HG02970 (cell line): ENCODE results near the gene LIAS.
"Not testable (repeated sequence)": the region's sequence is repeated elsewhere in the genome, so short reads cannot be mapped to it uniquely, and the experiment has no call there.

ENCODE experiments used
- ATAC-seq: cut with Tn5 transposase; IDR thresholded peaks from one replicate; pipeline ENCODE4 v1.9.1; 2021; ENCODE audit warnings: mild to moderate bottlenecking, moderate library complexity, moderate number of reproducible peaks; ENCODE audit not compliant: unreplicated experiment, low FRiP score

The LIAS gene

DNA sequence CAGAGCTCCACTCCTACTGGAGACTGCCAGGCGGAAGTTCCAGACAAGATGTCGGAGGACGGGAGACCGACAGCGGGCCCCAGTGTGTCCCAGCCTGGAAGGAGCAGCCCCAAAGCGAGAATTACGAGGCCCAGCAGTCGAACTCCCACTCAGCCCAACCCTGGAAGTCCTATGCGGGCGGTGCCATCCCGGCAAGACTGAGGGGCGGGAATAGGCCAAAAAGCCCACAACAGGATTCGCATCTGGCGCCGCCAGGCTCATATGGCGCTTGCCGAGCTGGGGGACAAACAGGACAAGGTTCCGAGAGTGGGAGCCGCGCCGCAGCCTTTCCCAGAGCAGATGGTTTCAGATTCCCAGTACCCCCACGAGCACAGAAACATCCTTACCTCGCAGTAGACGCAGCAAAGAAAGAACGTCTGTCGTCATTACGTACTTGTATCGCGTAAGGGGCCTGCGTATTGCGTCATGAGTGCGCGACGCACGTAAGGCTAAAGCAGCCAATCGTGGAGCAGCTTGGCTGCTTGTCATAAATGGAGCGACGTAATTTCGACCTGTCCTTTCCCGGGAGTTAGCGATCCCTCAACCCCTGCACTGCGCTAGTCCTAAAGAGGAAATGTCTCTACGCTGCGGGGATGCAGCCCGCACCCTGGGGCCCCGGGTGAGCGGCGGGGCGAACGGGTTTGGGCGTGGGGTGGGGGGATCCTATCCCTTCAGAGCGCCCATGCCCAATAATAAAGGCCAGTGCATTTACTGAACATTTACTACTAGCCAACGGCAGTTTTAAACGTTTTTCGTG, at the start of gene LIAS, which contains the start of gene RPL9:
LIAS (plus strand) TSS at position 552 of the 796 bp plus-strand sequence; CDS start at position 614, 62 bp downstream.
RPL9 (minus strand) TSS at position 418 of the 796 bp plus-strand sequence. CDS start 483 bp downstream, outside the sequence.
- ATAC-seq, result peak; percentile 86

DNA sequence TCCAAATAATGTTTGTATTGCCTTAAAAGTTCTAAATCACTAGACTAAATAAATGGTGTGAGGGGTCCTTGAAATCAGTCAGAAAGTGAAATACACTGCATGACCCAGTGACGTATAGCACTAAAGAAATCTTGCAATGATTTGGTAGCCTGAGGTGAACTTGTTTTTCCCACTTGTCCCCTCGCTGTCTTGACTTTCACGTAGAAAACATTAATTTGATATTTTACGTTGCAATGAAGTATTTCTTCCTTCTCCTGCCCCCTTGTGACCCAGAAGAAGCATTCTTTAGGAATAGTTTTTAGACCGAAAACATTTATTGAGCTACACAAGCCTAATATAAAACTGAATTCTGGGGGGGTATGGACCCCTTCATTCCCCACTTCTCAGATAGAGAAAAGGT, 48.4 kb upstream of the LIAS start:
- no peak for ATAC-seq

DNA sequence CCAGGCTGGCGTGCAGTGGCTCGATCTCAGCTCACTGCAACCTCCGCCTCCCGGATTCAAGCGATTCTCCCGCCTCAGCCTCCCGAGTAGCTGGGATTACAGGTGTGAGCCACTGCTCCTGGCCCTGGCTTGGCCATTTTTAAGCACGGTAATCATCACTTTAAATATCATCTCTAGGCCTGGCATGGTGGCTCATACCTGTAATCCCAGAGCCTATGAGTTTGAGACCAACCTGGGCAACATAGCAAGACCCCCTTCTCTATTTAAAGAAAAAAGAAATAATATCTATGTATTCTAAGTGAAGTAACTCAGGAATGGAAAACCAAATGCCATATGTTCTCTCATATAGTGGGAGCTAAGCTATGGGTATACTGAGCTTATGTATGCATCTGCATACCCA, 47.3 kb upstream of the LIAS start:
- not testable (repeated sequence) for ATAC-seq

DNA sequence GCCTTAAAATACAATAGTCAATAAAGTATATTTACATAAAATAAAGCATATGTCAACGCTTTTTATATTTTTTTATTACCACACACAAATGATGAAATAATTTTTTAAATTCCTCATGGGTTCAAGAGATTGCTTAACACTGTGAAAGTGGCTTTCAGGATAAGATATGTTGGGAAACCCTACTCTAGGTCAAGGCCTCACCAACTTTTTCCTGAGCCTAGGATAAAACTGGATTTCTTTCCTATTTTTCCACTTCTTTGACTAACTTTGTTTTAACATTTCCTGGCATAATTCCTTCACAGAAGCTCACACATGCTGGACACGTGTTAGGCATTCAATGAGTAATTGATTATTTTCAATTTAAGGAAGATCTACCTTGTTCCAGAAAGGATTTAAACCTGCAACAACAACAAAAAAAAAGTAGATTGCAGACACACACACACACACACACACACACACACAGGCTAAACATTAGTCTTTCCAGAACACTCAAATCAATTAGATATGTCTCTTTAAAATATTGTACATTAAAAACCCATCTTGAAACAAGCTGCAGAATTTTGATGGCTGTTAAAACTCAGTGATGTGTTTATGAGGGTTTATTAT, 43.1 kb upstream of the LIAS start:
- no peak for ATAC-seq

DNA sequence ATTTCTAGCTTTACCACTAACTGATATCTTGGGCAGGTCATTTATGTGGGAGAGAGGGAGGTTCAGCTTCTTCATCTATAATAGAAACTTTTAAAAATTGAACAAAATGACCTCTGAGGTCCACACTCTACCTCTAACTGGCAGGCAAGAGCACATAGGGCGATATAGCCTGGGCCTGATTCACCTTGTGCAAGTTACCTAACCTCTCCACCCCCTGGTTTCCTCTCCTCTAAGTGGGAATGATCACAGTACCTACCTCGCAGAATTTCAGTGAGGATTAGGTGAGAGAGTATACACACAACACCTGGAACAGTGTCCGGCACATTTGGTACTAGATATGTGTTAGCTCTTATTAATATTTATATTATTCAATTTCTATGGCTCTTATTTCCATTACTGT, 36.6 kb upstream of the LIAS start:
- ATAC-seq, result no peak

DNA sequence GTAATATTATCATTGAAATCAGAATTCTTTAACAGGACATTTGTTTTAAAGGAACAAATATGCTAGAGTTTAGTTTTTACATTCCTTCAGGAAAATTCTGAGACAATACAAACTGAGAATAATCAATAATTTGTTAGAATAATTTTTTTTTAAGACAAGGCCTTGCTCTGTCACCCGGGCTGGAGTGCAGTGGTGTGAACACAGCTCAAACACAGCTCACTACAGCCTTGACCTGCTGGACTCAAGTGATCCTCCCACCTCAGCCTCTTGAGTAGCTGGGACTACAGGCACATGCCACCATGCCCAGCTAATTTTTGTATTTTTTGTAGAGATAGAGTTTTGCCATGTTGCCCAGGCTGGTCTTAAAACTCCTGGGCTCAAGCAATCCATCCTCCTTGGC, 33.6 kb upstream of the LIAS start:
- ATAC-seq, result not testable (repeated sequence)

DNA sequence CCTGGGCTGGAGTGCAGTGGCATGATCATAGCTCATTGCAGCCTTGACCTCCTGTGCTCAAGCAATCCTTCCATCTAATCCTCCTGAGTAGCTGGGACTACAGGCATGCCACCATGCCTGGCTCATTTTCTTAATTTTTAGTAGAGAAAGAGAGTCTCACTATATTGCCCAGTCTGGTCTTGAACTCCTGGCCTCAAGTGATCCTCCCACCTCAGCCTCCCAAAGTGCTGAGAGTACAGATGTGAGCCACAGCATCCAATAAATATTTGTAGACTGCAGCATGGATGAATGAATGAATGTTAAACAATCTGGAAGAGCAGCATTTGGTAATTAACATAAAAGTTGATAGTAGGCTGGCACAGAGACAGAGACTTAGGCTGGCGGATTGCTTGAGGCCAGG, 32.1 kb upstream of the LIAS start:
- no peak for ATAC-seq

DNA sequence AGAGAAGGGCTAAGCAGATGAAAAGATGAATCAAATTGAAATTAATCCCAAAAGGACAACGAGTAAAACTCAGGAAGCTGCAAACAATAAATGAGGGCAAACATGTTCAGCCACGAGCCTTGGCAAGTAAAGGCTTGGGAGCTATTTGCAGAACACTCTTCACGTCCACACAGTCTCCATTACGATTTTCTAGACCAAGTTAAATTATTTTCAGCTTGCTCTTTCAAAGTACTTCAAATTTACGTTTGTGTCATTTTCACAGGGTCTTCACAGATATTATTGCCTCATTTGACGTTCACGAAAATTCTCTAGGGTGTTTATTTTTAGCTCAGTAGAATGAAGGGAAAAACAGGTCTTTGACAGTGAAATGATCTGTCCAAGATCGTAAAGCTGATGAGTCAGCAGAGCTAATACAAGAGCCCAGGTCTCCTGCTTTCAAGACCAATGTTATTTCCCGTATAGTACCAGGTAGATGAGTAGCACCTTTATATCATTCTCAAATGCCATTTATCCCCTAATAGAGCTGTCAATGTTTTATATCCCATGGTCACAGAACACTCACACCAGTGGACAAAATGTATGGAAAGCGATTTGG, 31.2 kb upstream of the LIAS start:
- no peak for ATAC-seq

DNA sequence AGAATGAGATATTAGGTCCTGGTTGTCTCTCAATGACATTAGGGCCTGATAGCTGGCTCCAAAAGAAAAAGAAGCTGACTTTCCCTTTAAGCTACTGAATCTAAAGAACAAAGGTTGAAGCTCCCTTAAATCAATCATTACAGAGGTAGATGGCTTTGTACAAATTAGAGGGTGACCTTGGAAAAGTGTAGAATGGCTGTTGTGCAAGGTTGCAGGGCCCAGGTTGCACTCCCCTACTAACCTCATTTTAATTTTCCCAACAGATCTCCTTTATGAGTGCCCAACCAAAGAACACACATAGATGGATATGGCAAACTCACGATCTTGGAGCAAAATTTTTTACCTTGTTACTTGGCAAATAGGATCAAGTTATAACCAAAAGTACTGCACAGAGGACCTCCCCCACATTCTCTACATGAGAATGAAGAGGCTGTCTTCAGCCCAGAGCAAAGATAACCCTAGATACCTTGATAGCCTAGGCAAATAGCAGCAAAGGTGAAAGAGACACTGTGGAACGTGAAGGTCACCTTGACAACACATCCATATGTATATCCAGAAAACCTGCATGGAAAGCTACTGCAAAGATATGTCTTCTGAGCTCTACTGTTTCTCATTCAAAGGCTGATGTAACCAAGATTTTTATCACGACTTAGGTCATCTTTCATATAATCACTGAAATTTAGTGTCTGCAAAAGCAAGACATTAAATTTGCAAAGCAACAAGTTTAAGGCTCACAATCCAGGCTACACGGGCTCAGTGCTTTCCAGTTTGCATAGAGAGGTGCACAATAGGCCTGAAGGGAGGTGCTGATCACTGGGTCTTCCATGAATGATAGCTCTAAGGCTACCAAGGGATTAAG, 29.2 kb upstream of the LIAS start:
- no peak for ATAC-seq

DNA sequence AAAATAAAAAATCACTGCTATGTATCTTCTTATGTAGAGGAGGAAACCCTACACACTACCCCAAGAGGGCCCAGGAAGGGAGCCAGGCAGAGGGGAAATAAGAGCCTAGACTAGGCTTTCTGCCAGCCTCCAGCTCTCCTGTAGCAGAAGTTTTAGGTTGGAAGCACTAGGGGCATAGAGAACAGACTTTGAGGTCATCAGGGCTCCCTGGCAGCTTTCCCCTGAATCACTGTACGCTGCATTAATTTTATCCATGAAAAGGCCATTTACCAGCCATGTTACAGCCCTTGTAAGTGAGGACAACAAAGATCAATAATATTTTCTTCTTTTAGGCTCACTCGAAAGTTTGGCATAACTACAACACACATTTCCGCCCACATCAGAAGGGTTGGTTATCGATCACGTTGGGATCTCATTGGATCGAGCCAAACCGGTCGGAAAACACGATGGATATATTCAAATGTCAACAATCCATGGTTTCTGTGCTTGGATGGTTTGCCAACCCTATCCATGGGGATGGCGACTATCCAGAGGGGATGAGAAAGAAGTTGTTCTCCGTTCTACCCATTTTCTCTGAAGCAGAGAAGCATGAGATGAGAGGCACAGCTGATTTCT, 24.9 kb upstream of the LIAS start:
- no peak for ATAC-seq

DNA sequence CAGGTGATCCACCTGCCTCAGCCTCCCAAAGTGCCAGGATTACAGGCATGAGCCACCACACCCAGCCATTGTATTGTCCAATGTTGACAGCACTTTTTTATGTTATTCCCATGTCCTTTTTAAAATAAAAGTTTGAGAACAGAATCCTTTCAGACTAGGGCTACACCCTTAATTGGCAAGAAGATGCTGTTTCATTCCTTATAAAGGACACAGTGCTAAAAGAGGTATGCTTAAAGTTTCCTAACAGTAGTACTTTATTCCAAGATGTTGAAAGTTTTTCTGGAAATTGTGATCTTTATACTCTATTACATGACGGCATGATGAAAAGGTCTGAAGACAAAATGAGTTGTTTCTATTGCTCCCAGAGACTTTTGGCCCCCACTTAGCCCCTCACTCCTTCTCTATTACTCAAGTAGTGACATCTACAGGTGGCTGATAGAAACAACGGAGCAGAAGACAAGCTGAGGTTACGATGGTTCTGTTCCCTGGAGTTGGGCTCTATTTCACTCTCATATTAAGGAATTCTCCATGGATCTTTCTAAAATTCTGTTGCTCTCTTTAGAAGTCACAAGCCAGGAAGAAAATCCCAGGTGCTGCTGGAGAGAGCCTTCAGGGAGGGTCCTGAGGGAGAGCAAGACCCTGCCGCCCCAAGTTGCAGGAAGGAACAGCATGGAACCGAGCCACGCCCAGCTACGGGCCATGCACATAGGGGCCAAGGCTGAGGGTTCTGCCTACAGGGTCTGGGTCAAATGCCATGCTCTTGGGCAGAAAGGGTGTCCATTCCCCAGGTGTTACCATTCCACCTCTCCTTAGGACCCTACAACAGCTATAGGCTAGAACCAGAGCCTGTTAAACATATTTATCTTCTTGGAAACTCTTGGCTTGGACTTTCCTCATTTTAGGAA, 22.9 kb upstream of the LIAS start:
- ATAC-seq, result no peak

DNA sequence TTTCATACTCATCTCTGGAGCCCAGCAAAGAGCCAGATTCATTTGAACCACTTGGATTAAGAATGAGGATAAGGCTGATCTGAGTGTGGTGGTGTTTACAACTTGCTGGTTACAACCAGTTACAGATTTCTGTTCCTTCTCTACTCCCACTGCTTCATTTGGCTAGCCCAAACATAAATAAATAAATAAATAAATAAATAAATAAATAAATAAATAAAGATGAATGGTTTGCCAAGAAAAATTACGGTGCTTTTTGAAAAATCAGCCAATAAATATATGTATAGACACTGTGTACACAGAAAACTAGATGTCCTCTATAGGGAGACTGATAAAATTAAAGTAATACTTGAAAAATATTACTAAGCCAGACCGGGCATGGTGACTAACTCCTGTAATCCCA, 17.3 kb upstream of the LIAS start:
- ATAC-seq, result no peak

DNA sequence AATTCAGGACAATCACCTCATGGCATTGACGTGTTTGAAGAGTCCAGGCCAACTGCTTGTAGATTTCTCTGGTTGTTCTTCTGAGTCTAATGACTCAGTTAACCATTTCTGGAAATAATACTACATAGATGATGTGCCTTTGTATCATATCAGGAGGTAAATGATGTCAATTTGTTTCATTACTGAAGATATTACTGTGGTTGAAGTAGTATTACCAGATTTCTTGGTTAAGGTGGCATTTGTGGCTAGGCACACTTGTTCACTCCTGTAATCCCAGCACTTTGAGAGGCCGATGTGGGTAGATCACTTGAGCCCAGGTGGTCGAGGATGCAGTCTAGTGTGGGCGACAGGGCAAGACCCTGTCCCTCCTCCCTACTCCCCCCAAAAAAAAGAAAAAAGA, 15.9 kb upstream of the LIAS start:
- ATAC-seq, result no peak

DNA sequence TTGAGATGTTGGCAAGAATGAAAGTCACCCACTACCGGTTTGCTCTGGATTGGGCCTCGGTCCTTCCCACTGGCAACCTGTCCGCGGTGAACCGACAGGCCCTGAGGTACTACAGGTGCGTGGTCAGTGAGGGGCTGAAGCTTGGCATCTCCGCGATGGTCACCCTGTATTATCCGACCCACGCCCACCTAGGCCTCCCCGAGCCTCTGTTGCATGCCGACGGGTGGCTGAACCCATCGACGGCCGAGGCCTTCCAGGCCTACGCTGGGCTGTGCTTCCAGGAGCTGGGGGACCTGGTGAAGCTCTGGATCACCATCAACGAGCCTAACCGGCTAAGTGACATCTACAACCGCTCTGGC, 12.4 kb upstream of the LIAS start:
- no peak for ATAC-seq

DNA sequence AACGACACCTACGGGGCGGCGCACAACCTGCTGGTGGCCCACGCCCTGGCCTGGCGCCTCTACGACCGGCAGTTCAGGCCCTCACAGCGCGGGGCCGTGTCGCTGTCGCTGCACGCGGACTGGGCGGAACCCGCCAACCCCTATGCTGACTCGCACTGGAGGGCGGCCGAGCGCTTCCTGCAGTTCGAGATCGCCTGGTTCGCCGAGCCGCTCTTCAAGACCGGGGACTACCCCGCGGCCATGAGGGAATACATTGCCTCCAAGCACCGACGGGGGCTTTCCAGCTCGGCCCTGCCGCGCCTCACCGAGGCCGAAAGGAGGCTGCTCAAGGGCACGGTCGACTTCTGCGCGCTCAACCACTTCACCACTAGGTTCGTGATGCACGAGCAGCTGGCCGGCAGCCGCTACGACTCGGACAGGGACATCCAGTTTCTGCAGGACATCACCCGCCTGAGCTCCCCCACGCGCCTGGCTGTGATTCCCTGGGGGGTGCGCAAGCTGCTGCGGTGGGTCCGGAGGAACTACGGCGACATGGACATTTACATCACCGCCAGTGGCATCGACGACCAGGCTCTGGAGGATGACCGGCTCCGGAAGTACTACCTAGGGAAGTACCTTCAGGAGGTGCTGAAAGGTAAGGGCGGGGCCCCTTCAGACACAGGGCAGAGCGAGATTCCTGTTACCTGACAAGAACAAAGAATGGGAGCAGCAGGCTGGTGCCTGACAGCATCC, 11.8 kb upstream of the LIAS start:
- ATAC-seq, result peak; percentile 71

DNA sequence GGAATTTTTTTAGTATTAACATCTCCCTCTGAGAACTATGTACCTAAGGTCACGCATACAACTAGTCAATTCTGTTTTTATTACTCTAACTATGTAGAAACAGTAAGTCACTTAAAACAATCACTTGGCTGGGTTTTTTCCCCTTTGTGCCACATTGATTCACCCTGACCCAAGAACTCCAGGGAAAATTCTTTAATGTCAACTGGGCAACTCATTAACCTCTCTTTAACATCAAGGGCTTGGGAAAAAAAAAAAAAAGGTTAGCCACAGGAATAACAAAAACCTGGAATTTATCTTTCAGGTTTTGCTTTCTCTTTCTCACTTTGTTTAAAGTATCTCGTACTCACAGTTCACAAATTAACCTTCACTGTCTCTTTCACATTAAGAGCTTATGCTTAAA, 8.2 kb upstream of the LIAS start:
- no peak for ATAC-seq

DNA sequence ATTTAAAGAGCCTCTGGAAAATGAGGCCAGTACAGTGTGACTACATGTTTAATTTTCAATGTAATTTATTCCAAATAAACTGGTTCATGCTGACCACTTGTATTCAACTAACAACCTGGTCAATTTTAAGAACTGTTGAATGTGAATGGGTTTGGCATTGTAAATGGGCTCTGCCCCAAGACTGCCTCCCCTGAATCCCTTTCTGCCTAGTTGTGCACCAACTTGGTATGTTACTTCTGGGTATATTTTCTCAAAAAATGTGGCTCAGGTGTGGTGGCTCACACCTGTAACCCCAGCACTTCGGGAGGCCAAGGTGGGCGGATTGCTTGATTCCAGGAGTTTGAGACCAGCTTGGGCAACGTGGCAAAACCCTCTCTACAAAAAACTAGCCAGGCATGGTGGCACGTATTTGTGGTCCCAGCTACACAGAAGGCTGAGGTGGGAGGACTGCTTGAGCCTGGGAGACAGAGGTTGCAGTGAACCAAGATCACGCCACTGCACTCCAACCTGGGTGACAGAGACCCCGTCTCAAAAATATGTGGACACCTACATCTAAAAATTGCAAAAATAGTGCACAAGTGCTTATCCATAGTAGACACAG, 7.3 kb upstream of the LIAS start:
- ATAC-seq, result no peak

DNA sequence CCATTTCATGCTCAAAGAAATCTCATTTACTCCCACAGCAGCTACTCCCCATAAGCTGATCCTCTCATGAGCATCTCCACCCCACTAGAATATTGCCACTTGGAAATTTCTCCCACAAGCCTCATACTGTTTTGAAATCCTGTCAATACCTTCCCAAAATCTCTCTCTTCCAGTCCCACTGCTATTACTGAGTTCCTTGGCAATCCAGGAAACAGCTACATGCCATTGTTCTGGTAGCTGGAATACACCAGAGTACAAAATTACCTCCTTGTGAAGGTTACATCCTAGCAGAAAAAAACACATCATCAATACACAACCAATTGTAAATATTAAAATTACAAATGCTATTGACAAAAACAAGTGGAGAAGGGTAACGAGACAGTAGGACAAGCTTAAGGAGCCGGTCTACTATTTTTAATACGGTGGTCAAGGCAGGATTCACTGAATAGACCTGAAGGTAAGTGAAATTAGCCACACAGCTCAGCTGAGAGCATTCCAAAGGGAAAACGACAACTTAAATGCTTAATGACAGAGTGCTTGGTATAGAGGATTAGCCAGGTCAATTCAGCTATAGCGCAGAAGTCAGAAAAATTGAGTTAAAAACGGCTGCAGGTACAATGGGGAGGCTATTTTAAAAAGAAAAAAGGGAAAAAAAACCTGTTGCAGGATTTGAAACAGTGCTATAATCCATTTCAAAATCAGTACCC, 6.5 kb upstream of the LIAS start:
- no peak for ATAC-seq
